DMS153 treated with DMSO at 0.1 percent for 48 hours (cell line): ENCODE results near the gene CACNA2D3.

Experiments used
- DNase-seq: peaks from one replicate; lab custom pipeline; 2025; ENCODE audit not compliant: unreplicated experiment; lab: John Stamatoyannopoulos, UW

CACNA2D3 gene

DNA sequence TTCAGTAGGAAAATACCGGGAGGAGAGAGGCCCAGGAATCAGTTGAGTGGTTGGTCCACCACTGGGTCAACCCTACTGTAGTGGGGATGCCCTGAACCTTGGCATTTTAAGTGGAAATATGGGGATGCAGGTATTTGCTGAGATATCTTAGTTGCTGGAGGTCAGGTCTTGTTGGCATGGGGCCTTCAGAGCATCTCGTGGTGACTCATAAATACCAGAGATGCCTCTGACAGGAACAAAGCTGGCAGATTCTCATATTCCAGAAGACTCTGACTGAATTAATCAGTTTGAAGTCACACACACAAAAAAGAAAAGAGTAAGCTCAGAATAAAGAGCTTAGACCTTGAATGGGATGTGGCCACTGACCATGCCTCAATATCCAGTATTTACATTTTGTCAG, 91.6 kb downstream of the CACNA2D3 start:
- no peak for DNase-seq

DNA sequence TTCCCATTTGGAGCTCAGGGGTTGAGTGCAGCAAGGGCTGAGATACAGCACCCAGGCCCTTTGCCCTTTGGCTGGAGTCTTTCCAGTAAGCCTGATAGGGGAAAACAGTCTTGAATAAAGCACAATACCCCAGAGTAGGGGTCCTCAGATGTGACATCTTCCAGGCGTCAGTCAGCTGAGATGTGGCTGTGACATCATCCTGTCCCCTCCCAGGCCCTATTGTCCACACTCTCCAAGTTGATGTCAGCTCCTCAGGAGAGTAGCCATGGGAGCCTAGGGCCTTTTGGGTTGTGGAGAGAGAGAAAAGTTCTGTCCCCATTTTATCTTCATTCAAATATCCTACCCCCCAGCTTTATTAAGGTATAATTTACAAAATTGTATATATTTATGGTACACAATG, 92.5 kb downstream of the CACNA2D3 start:
- no peak for DNase-seq

GRCh38 chr3:54215521-54215920, 93.2 kb downstream of the CACNA2D3 start:
- DNase-seq = no peak

- DNase-seq = no peak
Observed at GRCh38 chr3:54217828-54218227, 95.5 kb downstream of the CACNA2D3 start.

DNA sequence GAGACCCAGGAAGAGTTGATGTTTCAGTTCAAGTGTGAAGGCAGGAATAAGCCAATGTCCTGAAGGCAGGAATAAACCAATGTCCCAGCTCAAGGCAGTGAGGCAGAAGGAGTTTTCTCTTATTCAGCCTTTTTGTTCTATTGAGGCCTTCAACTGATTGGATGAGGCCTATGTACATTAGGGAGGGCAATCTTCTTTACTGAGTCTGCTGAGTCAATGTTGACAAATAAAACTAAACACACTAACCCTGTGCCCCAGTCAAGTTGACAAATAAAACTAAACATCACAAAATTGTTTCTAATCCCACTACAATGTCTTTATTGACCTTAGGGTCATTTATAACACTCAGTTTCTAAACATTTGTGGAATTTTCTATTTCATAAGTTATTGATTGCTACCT, 100.0 kb downstream of the CACNA2D3 start:
- DNase-seq = no peak

GRCh38 chr3:54223063-54223462, 100.7 kb downstream of the CACNA2D3 start:
- peak; percentile 26 for DNase-seq

DNA sequence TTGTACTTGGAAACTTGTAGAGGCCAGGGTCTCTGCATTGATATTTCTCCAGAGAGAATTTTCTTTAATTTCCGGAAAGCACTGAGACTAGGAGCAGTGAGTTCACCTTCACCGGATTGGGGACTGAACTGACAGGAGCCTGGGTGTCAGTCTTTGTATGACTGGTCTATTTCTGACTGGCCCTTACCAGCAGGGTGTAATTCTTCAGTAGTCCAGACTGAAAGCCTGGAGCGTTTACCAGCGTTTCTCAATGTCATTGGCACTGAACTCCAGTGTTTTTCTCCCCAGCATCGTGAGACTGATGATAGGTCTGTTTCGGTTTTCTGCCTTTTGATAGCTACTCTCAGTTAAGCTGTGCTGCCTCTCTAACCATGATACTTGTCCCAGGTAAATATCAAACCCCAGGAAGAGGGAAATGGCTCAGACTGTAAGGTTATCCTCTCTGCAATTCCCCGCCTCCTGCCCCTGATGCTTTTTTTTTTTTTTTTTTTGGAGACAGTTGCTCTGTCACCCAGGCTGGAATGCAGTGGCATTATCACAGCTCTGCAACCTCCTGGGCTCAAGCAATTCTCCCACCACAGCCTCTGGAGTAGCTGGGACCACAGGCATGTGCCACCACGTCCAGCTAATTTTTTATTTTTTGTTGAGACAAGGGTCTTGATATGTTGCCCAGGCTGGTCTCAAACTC, 103.6 kb downstream of the CACNA2D3 start:
- DNase-seq = peak; percentile 8

DNA sequence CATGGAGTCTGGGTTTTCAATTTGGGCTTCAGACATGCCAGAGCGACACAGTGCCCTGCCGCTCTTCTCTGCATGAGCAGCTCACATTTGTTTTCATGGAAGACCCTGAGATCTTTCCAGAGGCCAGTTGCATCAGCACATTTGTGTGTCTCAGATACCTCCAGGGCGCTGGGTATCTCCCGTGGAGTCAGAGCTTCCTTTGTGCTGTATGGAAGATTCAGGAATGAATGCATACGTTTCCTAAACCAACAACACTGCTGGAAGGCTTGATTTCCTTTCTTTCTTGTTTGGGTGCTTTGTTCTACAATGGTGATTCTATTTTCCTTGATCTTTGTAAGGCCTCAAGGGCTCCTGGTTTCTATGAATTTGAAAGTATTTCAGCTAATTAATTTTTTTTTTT, 106.5 kb downstream of the CACNA2D3 start:
- no peak for DNase-seq

DNA sequence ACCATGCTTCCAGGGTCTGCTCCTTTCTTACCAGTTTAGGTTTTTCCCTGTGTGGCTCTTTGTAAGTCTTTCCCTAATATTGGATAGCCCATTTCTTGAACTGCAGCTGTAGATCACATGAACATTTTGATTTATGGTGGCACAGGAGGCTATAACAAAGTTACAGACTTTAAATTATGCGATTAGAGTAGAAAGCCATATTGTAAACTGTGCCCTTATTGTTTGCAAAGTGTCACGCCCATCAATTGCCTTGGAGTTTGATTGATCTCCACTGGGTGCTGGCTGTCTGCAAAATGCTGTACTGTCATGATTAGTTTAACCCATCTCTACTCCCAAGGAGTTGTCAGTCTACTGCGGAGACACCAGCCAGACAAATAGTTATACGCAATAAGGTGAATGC, 110.3 kb downstream of the CACNA2D3 start:
- no peak for DNase-seq

DNA sequence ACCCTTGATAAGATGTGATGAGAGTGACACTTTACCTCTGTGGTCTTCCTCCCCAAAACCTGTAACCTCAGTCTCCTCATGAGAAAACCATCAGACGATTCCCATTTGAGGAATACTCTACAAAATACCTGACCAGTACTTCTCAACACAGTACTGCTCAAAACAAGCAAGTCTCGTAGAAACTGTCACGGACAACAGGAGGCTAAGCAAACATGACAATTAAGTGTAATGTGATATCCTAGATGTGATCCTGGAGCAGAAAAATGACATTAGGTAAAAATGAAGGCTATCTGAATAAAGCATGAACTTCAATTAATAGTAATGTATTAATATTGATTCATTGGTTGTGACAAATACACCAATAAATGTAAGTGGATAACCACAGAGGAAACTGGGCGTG, 113.6 kb downstream of the CACNA2D3 start:
- DNase-seq = no peak

GRCh38 chr3:54237109-54237508, 114.8 kb downstream of the CACNA2D3 start:
- no peak for DNase-seq

DNA sequence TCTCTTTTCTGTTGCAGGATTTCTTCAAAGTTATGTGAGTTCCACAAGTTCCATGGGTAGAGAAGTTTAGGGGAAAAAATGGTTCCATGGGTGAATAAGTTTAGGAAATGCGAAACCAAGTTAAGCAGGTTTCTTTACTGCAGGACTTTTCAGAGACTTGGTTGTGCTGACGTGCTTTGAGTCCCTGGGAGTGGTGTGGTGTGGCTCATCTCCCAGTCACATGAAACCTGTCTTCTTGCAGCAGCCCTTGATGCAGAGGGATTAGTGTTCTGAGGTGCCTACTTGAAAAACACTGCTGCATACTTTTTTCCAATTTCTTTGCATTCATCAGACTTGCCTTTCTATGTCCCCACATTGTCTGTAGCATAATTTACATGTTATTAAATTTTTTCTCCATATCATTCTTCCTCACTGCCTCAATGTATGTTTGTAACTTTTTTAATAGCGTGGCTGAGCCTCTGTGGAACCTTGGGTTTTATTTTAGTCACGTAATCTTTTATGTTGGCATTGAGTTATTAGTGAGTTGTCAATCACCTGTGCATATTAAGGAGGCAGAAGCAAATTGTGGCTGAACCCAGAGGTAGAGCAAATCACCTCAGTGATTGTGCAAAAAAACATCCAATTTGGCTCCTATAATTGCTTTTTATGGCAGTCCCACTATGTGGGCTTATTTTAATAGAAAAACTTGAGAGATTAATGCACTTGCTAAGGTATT, 115.6 kb downstream of the CACNA2D3 start:
- DNase-seq = no peak

- DNase-seq = no peak
Observed at GRCh38 chr3:54240309-54240708, 118.0 kb downstream of the CACNA2D3 start.

DNA sequence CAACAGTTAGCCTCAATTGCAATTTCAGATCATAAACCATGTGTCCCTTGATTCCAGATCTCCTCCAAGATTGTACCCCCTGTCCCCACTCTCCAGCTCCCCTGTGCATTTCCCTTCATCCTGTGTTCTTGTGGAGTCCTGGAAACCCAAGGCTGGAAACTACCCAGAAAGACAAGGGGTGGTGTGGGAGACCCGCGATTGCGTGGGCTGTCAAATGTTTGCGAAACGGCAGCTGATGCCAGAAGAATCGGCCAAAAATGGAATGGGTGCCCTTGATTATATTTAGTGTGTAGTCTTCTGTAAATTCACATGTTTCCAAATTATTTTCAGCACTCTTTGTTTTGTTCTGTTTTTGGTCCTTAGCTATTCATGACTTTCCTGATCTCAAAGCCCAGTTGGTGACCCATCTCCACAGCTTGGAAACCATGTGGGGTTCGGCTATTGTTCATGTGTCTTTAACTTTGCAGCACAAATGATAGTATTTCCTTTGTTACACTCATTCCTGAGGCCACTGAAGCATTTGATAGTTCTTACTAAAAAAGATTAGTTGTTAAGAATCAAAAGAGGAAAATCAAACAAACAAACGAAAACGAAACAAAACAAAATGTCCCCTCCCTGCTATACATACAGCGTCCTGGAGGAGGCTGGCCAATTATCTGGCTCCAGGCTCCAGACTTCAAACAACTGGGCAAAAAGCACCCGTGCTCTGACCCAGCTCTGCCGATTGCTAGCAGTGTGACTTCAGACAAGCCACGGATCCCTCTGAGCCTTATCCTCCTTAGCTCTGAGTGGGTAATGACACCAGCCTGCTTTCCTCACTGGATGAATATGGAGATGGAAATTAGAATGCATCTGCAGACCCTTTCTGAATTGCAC, 120.9 kb downstream of the CACNA2D3 start:
- DNase-seq = peak; percentile 24

DNA sequence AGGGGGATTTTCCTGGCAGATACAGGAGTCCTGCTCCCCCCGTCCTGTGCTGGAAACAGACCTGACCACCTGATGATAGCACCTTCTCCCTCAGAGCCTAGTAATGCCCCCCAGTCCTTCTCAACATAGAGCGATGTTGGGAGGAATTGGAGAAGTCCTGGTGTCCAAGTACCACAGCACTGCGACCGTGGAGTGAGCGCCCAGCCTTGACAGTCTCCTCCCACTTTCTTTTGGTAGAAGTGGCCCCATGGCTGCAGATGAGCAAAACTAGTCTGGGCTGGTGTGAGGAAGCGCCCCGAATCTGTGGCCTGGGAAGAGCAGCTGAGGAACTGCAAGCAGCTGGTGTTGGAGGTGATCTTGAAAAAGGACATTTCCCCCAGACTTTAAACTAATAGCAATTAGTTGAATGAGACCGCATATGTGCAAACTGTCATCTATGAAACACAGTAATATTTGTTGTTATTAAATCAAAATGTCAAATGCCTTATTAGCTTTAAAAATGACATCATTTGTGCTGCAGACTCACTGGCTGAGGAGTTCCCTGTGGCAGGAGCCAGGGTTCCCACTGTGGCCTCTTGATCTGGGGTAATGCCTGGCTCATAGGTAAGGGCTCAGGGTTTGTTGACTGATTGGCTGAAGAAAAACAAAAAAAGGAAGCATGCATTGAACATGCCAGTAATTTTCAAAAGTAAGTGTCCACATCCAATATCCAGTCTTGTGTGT, 121.8 kb downstream of the CACNA2D3 start:
- no peak for DNase-seq

GRCh38 chr3:54251705-54252104, 129.4 kb downstream of the CACNA2D3 start:
- no peak for DNase-seq

GRCh38 chr3:54257125-54257720, 134.9 kb downstream of the CACNA2D3 start:
- DNase-seq = no peak

- DNase-seq = no peak
Observed at GRCh38 chr3:54259636-54260035, 137.3 kb downstream of the CACNA2D3 start.

DNA sequence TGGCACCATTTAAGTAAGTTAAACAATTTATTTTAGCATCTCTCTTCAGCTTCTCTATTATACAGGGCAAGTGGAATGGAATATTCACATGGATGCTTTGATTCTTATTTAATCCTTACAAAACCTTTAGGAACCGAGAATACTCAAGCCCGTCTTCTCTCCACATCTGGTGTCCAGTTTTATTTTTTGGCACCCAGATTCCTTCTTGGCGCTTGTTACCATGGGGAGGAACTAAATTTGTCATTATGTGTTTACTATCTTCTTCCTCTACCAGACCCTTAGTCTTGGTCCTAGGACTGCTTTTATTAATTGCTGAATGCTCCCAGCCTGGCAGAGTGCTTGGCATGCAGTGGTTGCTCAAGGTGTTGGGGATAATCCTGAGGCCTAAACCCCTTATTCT, 138.8 kb downstream of the CACNA2D3 start:
- DNase-seq = no peak

GRCh38 chr3:54262541-54262940, 140.2 kb downstream of the CACNA2D3 start:
- DNase-seq = no peak

- DNase-seq = no peak
Observed at GRCh38 chr3:54262946-54263345, 140.6 kb downstream of the CACNA2D3 start.
